ENCODE results near the gene TEKT5. TPM values are rescaled to one million over a fixed set of nuclear protein-coding genes. Genes with fewer than 3 reads are reported as not detected.

TEKT5 gene
- total RNA-seq, result not detected in 2 replicates

GRCh38 chr16:10694830-10695229 is at the start of gene TEKT5:
Gene TEKT5, minus strand, starts transcription at chr16:10694930. Its CDS starts 57 bp downstream, at chr16:10694873.

GRCh38 chr16:10743610-10744369 is 49.1 kb upstream of the TEKT5 start, which contains the start of gene NUBP1:
Gene NUBP1, plus strand, starts transcription at chr16:10743842. Its CDS starts 22 bp downstream, at chr16:10743864.

GRCh38 chr16:10579965-10580882 is 114.5 kb downstream of the TEKT5 start, which contains the start of gene EMP2:
Gene EMP2, minus strand, starts transcription at chr16:10580598. Its CDS starts 32,981 bp downstream, at chr16:10547617.

Other genes starting within 250 kb of the TEKT5 start
- 25.9 and 37.4 TPM in 2 replicates for gene EMP2, start 114.3 kb downstream of the TEKT5 start, total RNA-seq
- gene NUBP1, start 48.9 kb upstream of the TEKT5 start, total RNA-seq, result 24.7 and 25.6 TPM in 2 replicates
- not detected in 2 replicates for gene TVP23A, start 123.9 kb upstream of the TEKT5 start, total RNA-seq
- 0.06 and 0.49 TPM in 2 replicates for gene CIITA, start 182.3 kb upstream of the TEKT5 start, total RNA-seq
- gene DEXI, start 247.5 kb upstream of the TEKT5 start, total RNA-seq, result 30.9 and 42.4 TPM in 2 replicates
- 11.7 and 38.6 TPM in 2 replicates for gene CLEC16A, start 249.6 kb upstream of the TEKT5 start, total RNA-seq

All from bladder microvascular endothelial cell (primary cell).